GM12873 (cell line): ENCODE data around the gene KDM3B.

Source experiments
- CTCF ChIP-seq: IDR thresholded peaks from 2 replicates; pipeline ENCODE4 v1.5.1; 2012; ENCODE audit warnings: low read depth, mild to moderate bottlenecking, moderate library complexity, low read length, control low read depth; ENCODE audit not compliant: insufficient read depth; ENCODE audit errors: missing control alignments

Gene KDM3B

GRCh38 chr5:138466900-138467710 is 114.6 kb downstream of the KDM3B start:
- TF ChIP-seq CTCF = no peak

- no peak for TF ChIP-seq CTCF
Observed at GRCh38 chr5:138467711-138468132, 115.2 kb downstream of the KDM3B start.

GRCh38 chr5:138468133-138468965 is 115.9 kb downstream of the KDM3B start:
- no peak for TF ChIP-seq CTCF

GRCh38 chr5:138468966-138469539 is 116.6 kb downstream of the KDM3B start:
- no peak for TF ChIP-seq CTCF

- TF ChIP-seq CTCF = no peak
Observed at GRCh38 chr5:138469540-138470321, 117.2 kb downstream of the KDM3B start.

GRCh38 chr5:138470322-138471051 is 118.0 kb downstream of the KDM3B start:
- TF ChIP-seq CTCF = no peak
